GM12878 (cell line): ENCODE data around the gene MMEL1. TPM values are rescaled to one million over a fixed set of nuclear protein-coding genes. Genes with fewer than 3 reads are reported as not detected.

Experiments
- BHLHE40 ChIP-seq, 2 experiments: fragments of 450-650 bp in 1 of 2; IDR thresholded peaks; 2 replicates each; pipeline ENCODE4 v1.6.1; 2011 to 2017; ENCODE audit warnings: low read depth in 2 of 2, borderline replicate concordance in 1 of 2, improper control_type of control experiment in 1 of 2, low read length in 1 of 2, mild to moderate bottlenecking in 1 of 2
- TARDBP ChIP-seq: IDR thresholded peaks from 2 replicates; pipeline ENCODE4 v1.6.1; 2016; ENCODE audit warnings: borderline replicate concordance
- polyA plus RNA-seq, 11 experiments: library from polyadenylated mRNA; depleted of rRNA in 4 of 11; unstranded in 6 of 11; stranded (reverse) in 5 of 11; fragments of >200 nt; fragmentation: Nextera tagmentation in 4 of 11; fragmentation: Illumina TruSeq in 1 of 11; extraction: Ambion mirVana in 4 of 11; extraction: Trizol in 1 of 11; gene quantifications; 1 replicate in 1 of 11; 2 replicates in 10 of 11; pipeline versions ENCODE4 v1.2.1 to v1.2.3, GENCODE V29; 2011 to 2016; ENCODE audit warnings: inconsistent platforms in 2 of 11, missing spikeins in 2 of 11, low read depth in 1 of 11
- total RNA-seq, 4 experiments: library from RNA; depleted of rRNA in 3 of 4; stranded (reverse); fragments of >200 nt in 3 of 4; fragmentation: Illumina TruSeq in 1 of 4; extraction: Trizol in 1 of 4; gene quantifications; 2 replicates each; pipeline versions ENCODE4 v1.2.1 to v1.2.3, GENCODE V29; 2013 to 2021
- TF ChIP-seq, protein P1 (sequence below): fragments of 450-650 bp; IDR thresholded peaks from 2 replicates; pipeline ENCODE4 v1.6.1; 2017; ENCODE audit warnings: mild to moderate bottlenecking, low read depth, inconsistent platforms; ENCODE audit not compliant: poor library complexity, severe bottlenecking
- TF ChIP-seq, protein P2 (sequence below), 3 experiments: IDR thresholded peaks in 2 of 3; conservative IDR thresholded peaks in 1 of 3; 2 replicates each; pipeline ENCODE4 v1.5.1; 2011; ENCODE audit warnings: low read depth in 3 of 3, low read length in 3 of 3, mild to moderate bottlenecking in 3 of 3, control low read depth in 2 of 3, moderate library complexity in 2 of 3, inconsistent platforms in 1 of 3, mixed read lengths in 1 of 3; ENCODE audit not compliant: control insufficient read depth in 2 of 3, insufficient read depth in 1 of 3; ENCODE audit errors: extremely low read depth in 1 of 3

Gene MMEL1
- total and polyA plus RNA-seq, 10 of the 15 experiments (the other 5 are each of a cell fraction or from before 2014, with no cell fraction given), result 0.11 TPM; not detected in 9

DNA sequence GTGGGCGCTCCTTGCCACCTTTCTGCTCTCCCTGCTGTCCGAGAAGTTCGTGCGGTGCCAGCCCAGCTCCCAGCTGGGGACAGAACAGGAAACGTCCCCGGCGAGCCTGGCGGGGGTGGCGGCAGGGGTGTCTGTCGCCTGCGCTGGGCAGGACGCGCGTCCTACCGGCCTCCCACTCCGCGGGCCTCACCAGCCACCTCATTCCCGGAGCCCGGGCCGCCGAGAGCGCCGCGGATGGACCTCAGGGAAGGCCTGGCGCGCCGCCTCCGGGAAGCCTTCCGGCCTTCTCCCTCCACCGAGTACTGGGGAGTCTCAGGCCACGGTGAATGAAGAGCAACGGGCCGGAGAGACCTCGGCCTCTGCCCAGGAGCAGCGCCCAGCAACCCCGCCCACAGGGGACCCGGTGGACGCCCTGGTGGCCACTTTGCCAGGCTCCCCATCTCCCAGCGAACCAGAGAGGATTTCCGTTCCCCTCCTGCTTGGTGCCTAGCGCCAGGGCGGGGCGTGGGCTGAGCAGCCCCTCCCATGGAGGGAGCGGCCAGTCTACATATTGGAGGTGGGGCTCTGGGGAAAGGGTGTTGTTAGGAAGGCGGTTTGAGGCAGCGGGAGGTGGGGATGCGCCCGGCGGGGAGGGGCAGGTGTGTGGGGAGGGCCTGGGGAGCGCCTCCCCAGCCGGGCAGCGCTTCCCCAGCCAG lies 86.2 kb downstream of the MMEL1 start (continued):
- TF ChIP-seq, protein P1, sequence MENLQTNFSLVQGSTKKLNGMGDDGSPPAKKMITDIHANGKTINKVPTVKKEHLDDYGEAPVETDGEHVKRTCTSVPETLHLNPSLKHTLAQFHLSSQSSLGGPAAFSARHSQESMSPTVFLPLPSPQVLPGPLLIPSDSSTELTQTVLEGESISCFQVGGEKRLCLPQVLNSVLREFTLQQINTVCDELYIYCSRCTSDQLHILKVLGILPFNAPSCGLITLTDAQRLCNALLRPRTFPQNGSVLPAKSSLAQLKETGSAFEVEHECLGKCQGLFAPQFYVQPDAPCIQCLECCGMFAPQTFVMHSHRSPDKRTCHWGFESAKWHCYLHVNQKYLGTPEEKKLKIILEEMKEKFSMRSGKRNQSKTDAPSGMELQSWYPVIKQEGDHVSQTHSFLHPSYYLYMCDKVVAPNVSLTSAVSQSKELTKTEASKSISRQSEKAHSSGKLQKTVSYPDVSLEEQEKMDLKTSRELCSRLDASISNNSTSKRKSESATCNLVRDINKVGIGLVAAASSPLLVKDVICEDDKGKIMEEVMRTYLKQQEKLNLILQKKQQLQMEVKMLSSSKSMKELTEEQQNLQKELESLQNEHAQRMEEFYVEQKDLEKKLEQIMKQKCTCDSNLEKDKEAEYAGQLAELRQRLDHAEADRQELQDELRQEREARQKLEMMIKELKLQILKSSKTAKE, result no peak
- TF ChIP-seq, protein P2, sequence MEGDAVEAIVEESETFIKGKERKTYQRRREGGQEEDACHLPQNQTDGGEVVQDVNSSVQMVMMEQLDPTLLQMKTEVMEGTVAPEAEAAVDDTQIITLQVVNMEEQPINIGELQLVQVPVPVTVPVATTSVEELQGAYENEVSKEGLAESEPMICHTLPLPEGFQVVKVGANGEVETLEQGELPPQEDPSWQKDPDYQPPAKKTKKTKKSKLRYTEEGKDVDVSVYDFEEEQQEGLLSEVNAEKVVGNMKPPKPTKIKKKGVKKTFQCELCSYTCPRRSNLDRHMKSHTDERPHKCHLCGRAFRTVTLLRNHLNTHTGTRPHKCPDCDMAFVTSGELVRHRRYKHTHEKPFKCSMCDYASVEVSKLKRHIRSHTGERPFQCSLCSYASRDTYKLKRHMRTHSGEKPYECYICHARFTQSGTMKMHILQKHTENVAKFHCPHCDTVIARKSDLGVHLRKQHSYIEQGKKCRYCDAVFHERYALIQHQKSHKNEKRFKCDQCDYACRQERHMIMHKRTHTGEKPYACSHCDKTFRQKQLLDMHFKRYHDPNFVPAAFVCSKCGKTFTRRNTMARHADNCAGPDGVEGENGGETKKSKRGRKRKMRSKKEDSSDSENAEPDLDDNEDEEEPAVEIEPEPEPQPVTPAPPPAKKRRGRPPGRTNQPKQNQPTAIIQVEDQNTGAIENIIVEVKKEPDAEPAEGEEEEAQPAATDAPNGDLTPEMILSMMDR (IDR thresholded peaks at IDR 0.05 in 2 of 3, conservative IDR thresholded peaks at IDR 0.05 in 1 of 3; ENCODE audit: control insufficient read depth in 2 of 3, extremely low read depth in 1 of 3, insufficient read depth in 1 of 3, low read depth in 3 of 3, low read length in 3 of 3), result 0 out of 6 replicates have a peak, but pooled peaks of 1 of the 3 experiments have one; percentile 2
- TF ChIP-seq BHLHE40 (IDR thresholded peaks at IDR 0.05; ENCODE audit: borderline replicate concordance in 1 of 2, low read depth in 2 of 2, low read length in 1 of 2) (no peak), TARDBP (no peak)
